RCC 7860 (cell line): Measurements from ENCODE around the gene SOWAHC.

ENCODE experiments used
- DNase-seq: peaks from one replicate; pipeline ENCODE4 v3.0.0-alpha.2; 2015; ENCODE audit warnings: low spot score
- FAIRE-seq: peaks from 2 replicates; lab custom pipeline; 2012; peaks lifted over from hg19 to GRCh38; lab: Jason Lieb, UNC

Gene SOWAHC

GRCh38 chr2:109644571-109645275, 30.6 kb downstream of the SOWAHC start:
- DNase-seq, result no peak
- FAIRE-seq, result no peak

GRCh38 chr2:109645412-109646184, 31.4 kb downstream of the SOWAHC start:
- DNase-seq (no peak), FAIRE-seq (no peak)

- no peak for FAIRE-seq
Measured at GRCh38 chr2:109646961-109647360, 32.8 kb downstream of the SOWAHC start.

GRCh38 chr2:109647636-109648035, 33.5 kb downstream of the SOWAHC start:
- FAIRE-seq (no peak), DNase-seq (peak; percentile 23)

More at GRCh38 chr2:109646961-109647360, 32.8 kb downstream of the SOWAHC start:
- no peak for DNase-seq

GRCh38 chr2:109648041-109648527, 33.9 kb downstream of the SOWAHC start:
- DNase-seq, result no peak
- FAIRE-seq, result no peak

GRCh38 chr2:109649736-109650695, 35.9 kb downstream of the SOWAHC start:
- no peak for FAIRE-seq
- no peak for DNase-seq

- FAIRE-seq (no peak), DNase-seq (no peak)
Measured at GRCh38 chr2:109654326-109655050, 40.3 kb downstream of the SOWAHC start.

- DNase-seq, result no peak
- no peak for FAIRE-seq
Measured at GRCh38 chr2:109655287-109655686, 41.1 kb downstream of the SOWAHC start.

- DNase-seq (no peak), FAIRE-seq (no peak)
Measured at GRCh38 chr2:109659396-109660045, 45.4 kb downstream of the SOWAHC start.

GRCh38 chr2:109660046-109660860, 46.1 kb downstream of the SOWAHC start:
- no peak for FAIRE-seq
- no peak for DNase-seq

GRCh38 chr2:109662889-109663288, 48.7 kb downstream of the SOWAHC start:
- DNase-seq (no peak), FAIRE-seq (no peak)

GRCh38 chr2:109663721-109664120, 49.6 kb downstream of the SOWAHC start:
- DNase-seq (no peak), FAIRE-seq (no peak)

- DNase-seq, result no peak
- no peak for FAIRE-seq
Measured at GRCh38 chr2:109666466-109666865, 52.3 kb downstream of the SOWAHC start.
